Type B pancreatic cell (in vitro differentiated cells): ENCODE measurements around the gene TRIM52. TPM values are rescaled to one million over a fixed set of nuclear protein-coding genes. Genes with fewer than 3 reads are reported as not detected.
A peak's percentile ranks its signal among the peaks of the same experiment; 100 is the strongest.

Experiments
- DNase-seq: peaks from one replicate; pipeline ENCODE4 v3.0.0; 2021; ENCODE audit warnings: mixed read lengths; ENCODE audit not compliant: unreplicated experiment; ENCODE audit errors: extremely low spot score
- H3K27ac Mint-ChIP-seq: 2 replicates; pipeline ENCODE4 v1.8.0; 2021; ENCODE audit warnings: mild to moderate bottlenecking, mixed read lengths
- H3K27me3 Mint-ChIP-seq: 2 replicates; pipeline ENCODE4 v1.8.0; 2021; ENCODE audit warnings: mixed read lengths
- H3K36me3 Mint-ChIP-seq: 2 replicates; pipeline ENCODE4 v1.8.0; 2021; ENCODE audit warnings: mixed read lengths
- H3K4me1 Mint-ChIP-seq: one replicate; pipeline ENCODE4 v1.8.0; 2021; ENCODE audit warnings: mixed read lengths; ENCODE audit not compliant: unreplicated experiment
- H3K4me3 Mint-ChIP-seq: 2 replicates; pipeline ENCODE4 v1.8.0; 2021; ENCODE audit warnings: mild to moderate bottlenecking, mixed read lengths
- H3K9me3 Mint-ChIP-seq: 2 replicates; pipeline ENCODE4 v1.8.0; 2021; ENCODE audit warnings: mixed read lengths
- total RNA-seq: library from RNA; stranded (reverse); gene quantifications from 2 replicates; pipeline ENCODE4 v1.2.1, GENCODE V29; 2021; ENCODE audit warnings: low replicate concordance
- TF ChIP-seq, protein P1 (sequence below): fragments of 200-600 bp; sonication (generic); conservative IDR thresholded peaks from 2 replicates; pipeline ENCODE4 v1.5.0; 2021; ENCODE audit warnings: antibody characterized with exemption, mild to moderate bottlenecking

The TRIM52 gene
- total RNA-seq, 1 donor from 2014 or later = 14.1 TPM

- Mint-ChIP-seq H3K27me3 (no peaks in the 10 kb centered on the region), H3K4me3 (peak overlapping the region; percentile 100), H3K36me3 (peaks cover 18% of the 10 kb centered on the region), H3K9me3 (no peaks in the 10 kb centered on the region), H3K27ac (peak overlapping the region; percentile 40), H3K4me1 (peaks cover 35% of the 10 kb centered on the region)
- TF ChIP-seq, protein P1, sequence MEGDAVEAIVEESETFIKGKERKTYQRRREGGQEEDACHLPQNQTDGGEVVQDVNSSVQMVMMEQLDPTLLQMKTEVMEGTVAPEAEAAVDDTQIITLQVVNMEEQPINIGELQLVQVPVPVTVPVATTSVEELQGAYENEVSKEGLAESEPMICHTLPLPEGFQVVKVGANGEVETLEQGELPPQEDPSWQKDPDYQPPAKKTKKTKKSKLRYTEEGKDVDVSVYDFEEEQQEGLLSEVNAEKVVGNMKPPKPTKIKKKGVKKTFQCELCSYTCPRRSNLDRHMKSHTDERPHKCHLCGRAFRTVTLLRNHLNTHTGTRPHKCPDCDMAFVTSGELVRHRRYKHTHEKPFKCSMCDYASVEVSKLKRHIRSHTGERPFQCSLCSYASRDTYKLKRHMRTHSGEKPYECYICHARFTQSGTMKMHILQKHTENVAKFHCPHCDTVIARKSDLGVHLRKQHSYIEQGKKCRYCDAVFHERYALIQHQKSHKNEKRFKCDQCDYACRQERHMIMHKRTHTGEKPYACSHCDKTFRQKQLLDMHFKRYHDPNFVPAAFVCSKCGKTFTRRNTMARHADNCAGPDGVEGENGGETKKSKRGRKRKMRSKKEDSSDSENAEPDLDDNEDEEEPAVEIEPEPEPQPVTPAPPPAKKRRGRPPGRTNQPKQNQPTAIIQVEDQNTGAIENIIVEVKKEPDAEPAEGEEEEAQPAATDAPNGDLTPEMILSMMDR = no peak
- DNase-seq = no peak
These were observed 2.4 kb downstream of the TRIM52 start for GRCh38 chr5:181258576-181258975.

DNA sequence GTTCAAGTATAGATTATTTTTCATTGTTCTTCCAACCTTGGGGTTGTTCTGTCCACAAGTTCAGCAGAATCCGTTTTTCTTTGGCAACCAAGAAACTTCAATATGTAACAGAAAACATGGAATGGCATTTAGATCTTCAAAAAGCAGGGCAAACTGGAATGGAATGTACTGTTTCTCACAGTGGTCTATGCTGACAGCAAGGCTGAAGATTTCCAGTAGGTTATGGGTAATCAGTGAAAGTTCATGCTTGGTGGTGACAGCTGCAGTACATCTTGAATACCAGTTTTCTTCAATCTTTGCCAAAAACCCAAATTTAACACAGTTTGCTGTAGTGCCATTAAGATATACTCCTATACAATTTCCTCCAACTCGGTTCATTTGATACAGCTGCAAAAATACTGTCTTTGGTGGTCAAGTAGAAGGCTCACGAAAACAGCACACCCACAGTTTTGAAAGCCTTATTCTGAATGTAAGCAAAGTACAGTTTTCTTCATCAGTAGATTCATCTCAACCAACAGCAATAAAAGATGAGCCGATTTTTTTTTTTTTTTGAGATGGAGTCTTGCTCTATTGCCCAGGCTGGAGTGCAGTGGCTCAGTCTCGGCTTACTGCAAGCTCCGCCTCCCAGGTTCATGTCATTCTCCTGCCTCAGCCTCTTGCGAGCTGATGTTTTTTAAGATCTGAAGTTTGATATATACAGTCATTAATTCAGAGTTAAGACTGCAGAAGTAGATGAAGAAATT lies 4.9 kb downstream of the TRIM52 start:
- Mint-ChIP-seq H3K9me3 (no peaks in the 10 kb centered on the region), H3K27me3 (no peaks in the 10 kb centered on the region), H3K4me3 (no peak overlapping the region), H3K4me1 (peaks cover 42% of the 10 kb centered on the region), H3K27ac (no peak overlapping the region), H3K36me3 (peaks cover 20% of the 10 kb centered on the region)
- DNase-seq = peak; percentile 11
- TF ChIP-seq, protein P1 = no peak

DNA sequence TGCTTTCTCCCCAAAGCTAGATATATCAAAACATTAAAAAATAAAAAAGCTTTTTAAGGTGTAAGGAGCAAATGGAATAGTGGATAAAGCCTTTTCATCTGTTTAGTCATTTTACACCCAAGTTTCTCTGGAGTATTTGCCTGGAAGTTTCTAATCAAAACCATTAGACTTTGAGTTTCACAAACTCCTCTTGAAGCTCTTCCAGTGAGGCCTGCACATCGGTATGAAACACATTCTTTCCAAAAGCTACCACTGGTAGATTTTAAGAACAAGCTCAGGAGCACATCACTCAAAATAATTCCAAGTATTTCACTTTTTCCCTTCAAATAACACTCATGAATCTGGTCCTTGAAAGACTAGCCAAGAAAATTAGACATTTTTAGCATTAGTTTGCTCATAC lies 5.7 kb downstream of the TRIM52 start:
- Mint-ChIP-seq H3K27me3 (no peaks in the 10 kb centered on the region), H3K36me3 (peaks cover 20% of the 10 kb centered on the region), H3K4me3 (no peak overlapping the region), H3K9me3 (no peaks in the 10 kb centered on the region), H3K27ac (no peak overlapping the region), H3K4me1 (peaks cover 42% of the 10 kb centered on the region)
- no peak for DNase-seq
- TF ChIP-seq, protein P1 = no peak

DNA sequence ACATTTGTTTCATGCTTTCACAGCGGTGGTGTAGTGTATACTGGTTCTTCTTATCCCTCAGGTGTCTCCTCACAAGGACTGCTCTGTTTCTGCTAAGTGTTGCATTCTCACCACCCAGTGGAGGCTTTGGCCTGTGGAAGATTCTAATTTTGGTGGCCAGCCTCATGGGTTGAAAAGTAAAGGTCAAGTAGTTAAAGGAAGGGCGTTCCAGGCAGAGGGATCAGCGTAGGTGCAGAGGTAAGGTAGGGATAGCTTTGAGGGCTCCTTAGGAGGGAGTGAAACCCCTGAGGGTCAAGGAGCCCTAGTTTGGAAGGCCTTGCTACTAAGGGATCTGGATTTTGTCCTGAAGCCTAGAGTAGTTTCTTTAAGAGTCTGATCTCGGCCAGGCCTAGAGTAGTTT lies 12.7 kb downstream of the TRIM52 start:
- H3K4me3 Mint-ChIP-seq = peak overlapping the region; percentile 89
- peaks cover 7% of the 10 kb centered on the region for H3K36me3 Mint-ChIP-seq
- DNase-seq = no peak
- peak overlapping the region; percentile 98 for H3K27ac Mint-ChIP-seq
- TF ChIP-seq, protein P1 = no peak
- no peaks in the 10 kb centered on the region for H3K27me3 Mint-ChIP-seq
- H3K4me1 Mint-ChIP-seq = peaks cover 27% of the 10 kb centered on the region
- H3K9me3 Mint-ChIP-seq = no peaks in the 10 kb centered on the region

DNA sequence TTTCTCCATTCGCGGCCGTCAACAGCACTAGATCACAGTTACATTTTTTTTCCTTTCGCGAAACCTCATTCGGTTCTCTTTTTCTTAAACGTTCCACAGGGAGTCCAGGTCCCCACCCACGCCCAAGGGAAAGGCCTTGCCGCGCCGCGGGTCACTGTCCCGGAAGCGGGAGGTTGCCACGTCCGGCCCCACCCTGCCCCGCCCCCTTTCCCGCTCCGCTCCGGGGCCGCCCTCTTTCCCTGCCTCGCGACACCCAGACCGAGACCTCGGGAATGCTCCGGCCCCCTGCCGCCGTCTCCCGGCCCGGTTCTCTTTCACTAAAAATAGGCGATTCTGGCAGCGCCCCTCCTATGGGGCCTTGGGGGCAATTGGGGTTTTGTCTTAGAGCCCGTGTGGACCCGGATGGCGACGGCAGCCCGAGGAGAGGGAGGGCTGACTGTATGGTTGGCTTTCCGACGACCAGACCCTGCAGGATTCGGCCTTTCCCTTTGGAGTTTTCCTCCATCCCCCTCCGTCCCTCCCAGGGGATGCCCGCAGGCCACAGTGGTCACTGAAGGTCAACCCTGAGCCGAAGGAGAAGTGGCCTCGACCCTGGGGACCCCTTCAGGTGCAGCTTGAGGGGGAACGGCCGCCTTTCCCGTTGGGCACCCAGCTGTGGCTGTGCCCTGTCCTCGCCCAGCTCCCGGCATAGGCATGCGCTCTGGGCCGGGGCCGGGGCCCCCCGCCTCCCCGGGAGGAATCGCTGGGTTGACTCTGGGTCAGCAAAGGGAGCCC lies 14.5 kb downstream of the TRIM52 start:
- H3K27me3 Mint-ChIP-seq = no peaks in the 10 kb centered on the region
- peak; percentile 89 for DNase-seq
- H3K4me3 Mint-ChIP-seq = peak overlapping the region; percentile 89
- peaks cover 19% of the 10 kb centered on the region for H3K36me3 Mint-ChIP-seq
- H3K9me3 Mint-ChIP-seq = no peaks in the 10 kb centered on the region
- peaks cover 28% of the 10 kb centered on the region for H3K4me1 Mint-ChIP-seq
- TF ChIP-seq, protein P1 = no peak
- H3K27ac Mint-ChIP-seq = peak overlapping the region; percentile 98
